Colonic mucosa (tissue), 4 donors: ENCODE results near the gene HOXB3. TPM values are rescaled to one million over a fixed set of nuclear protein-coding genes. Genes with fewer than 3 reads are reported as not detected.

Experiments used
- DNase-seq: peaks from one replicate; pipeline ENCODE4 v3.0.0-alpha.2; 2020
- H3K27ac ChIP-seq: fragments of 200-600 bp; one replicate; pipeline ENCODE4 v1.8.0; 2021
- H3K27me3 ChIP-seq: fragments of 200-600 bp; one replicate; pipeline ENCODE4 v1.8.0; 2021
- H3K36me3 ChIP-seq: fragments of 200-600 bp; one replicate; pipeline ENCODE4 v1.8.0; 2021
- H3K4me1 ChIP-seq: fragments of 200-600 bp; one replicate; pipeline ENCODE4 v1.8.0; 2021; ENCODE audit warnings: mild to moderate bottlenecking
- H3K4me3 ChIP-seq: fragments of 200-600 bp; one replicate; pipeline ENCODE4 v1.8.0; 2021
- H3K9ac ChIP-seq, 2 donors: one replicate each; pipeline ENCODE4 v1.7.0; 2013; ENCODE audit warnings: control low read depth in 2 of 2, low read depth in 2 of 2, low read length in 2 of 2
- H3K9me3 ChIP-seq: fragments of 200-600 bp; one replicate; pipeline ENCODE4 v1.8.0; 2021
- intact Hi-C: fragments of 100-400 bp; cut with DNase I; formaldehyde crosslinking; loops from one replicate; pipeline ENCODE4 v1.14.1; 2022
- total RNA-seq, 2 donors: library from RNA; stranded (reverse); fragmentation: NEBNext Ultra II Directional in 1 of 2; extraction: Animal tissue kit (Norgen Biotek cat#: 25700) in 1 of 2; gene quantifications; one replicate each; pipeline ENCODE4 v1.2.1, GENCODE V29; 2021
- TF ChIP-seq, protein P1 (sequence below): fragments of 200-600 bp; IDR thresholded peaks from one replicate; pipeline ENCODE4 v1.8.0; 2022; ENCODE audit warnings: antibody characterized with exemption, mild to moderate bottlenecking
- donor health status: healthy.
- donor health status: DM: no; HTN: no; CAD: no.
- donor health status: DM: no; HTN: no; CAD: no.

HOXB3 gene
- total RNA-seq, 2 donors from 2014 or later = 17.4 to 31.8 TPM

- Histone ChIP-seq H3K4me3 (peak overlapping the region; percentile 41), H3K36me3 (no peaks in the 10 kb centered on the region), H3K27ac (peak overlapping the region; percentile 89), H3K4me1 (peaks cover 9% of the 10 kb centered on the region), H3K9me3 (no peaks in the 10 kb centered on the region), H3K9ac (peak overlapping the region; percentile 31 to 91), H3K27me3 (no peaks in the 10 kb centered on the region)
- peak; percentile 88 for DNase-seq
- intact Hi-C loops = no loop called here
- TF ChIP-seq, protein P1, sequence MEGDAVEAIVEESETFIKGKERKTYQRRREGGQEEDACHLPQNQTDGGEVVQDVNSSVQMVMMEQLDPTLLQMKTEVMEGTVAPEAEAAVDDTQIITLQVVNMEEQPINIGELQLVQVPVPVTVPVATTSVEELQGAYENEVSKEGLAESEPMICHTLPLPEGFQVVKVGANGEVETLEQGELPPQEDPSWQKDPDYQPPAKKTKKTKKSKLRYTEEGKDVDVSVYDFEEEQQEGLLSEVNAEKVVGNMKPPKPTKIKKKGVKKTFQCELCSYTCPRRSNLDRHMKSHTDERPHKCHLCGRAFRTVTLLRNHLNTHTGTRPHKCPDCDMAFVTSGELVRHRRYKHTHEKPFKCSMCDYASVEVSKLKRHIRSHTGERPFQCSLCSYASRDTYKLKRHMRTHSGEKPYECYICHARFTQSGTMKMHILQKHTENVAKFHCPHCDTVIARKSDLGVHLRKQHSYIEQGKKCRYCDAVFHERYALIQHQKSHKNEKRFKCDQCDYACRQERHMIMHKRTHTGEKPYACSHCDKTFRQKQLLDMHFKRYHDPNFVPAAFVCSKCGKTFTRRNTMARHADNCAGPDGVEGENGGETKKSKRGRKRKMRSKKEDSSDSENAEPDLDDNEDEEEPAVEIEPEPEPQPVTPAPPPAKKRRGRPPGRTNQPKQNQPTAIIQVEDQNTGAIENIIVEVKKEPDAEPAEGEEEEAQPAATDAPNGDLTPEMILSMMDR = no peak
Measured at GRCh38 chr17:48601539-48602425, 11.7 kb upstream of the HOXB3 start.

DNA sequence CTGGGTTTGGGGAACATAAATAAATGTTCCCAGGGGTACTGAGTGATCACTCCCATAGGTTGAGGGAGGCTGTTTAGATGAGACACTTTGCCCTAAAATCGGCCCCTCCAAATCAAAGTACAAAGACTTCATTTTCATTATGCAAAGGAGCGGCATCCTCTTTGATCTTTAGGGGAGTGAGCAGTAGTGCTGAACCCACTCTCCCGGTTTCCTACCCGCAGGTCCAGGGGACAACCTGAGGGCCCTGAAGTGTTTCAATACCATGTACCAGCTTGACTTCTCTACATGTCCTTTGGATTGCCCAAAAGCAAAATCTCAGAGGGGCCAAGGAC, 11.1 kb upstream of the HOXB3 start:
- H3K27me3 ChIP-seq = no peaks in the 10 kb centered on the region
- no peak for DNase-seq
- no peaks in the 10 kb centered on the region for H3K9me3 ChIP-seq
- H3K4me1 ChIP-seq = peaks cover 9% of the 10 kb centered on the region
- H3K27ac ChIP-seq = peak overlapping the region; percentile 89
- H3K36me3 ChIP-seq = no peaks in the 10 kb centered on the region
- intact Hi-C loops = no loop called here
- H3K9ac ChIP-seq = peak overlapping the region; percentile 31 to 91
- TF ChIP-seq, protein P1 = no peak
- H3K4me3 ChIP-seq = peak overlapping the region; percentile 41

DNA sequence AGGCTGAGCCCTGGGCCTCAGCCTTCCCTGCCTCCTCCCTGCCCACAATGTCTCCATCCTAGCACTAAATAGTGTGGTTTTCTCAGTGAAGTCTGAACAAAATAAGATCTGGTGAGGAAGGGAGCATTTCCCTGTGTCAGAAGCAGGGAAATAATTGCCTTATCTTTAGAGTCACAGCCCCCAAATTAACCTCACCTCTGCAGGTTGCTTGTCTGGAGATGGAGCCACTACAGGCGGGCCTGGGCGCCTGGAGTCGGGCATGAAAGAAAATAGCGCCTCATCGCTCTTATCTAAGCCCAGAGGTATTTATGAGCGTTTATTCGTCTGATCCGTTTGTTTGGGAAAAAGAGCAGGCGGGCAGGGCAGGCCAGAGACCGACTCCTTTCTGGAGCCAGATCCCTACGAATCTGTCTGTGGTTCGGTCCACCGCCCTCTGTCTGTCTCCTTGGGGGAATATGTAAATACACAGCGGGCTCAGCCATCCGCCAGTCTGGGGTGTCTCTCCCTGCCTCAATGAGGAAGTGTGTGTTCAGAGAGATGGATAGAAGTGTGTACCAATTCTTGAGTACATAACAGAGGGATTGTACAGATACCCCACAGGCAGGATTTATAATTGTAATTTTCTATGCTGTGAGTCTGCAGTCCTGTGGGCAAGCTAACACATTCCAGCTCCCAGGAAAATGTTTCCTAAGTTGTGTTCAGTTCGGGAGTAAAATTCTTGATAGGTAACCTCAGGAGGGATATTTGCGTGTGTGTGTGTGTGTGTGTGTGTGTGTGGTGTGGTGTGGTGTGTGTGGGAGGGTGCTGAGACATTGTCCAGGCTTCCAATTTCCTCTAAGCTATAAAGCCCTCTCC, 10.4 kb upstream of the HOXB3 start:
- Histone ChIP-seq H3K9ac (peak overlapping the region; percentile 31 to 91), H3K27me3 (no peaks in the 10 kb centered on the region), H3K4me3 (no peak overlapping the region), H3K36me3 (no peaks in the 10 kb centered on the region), H3K27ac (peak overlapping the region; percentile 24), H3K9me3 (no peaks in the 10 kb centered on the region), H3K4me1 (peaks cover 9% of the 10 kb centered on the region)
- intact Hi-C loops = no loop called here
- TF ChIP-seq, protein P1 = no peak
- peak; percentile 64 for DNase-seq

GRCh38 chr17:48599354-48599753, 9.3 kb upstream of the HOXB3 start:
- no peak overlapping the region for H3K27ac ChIP-seq

DNA sequence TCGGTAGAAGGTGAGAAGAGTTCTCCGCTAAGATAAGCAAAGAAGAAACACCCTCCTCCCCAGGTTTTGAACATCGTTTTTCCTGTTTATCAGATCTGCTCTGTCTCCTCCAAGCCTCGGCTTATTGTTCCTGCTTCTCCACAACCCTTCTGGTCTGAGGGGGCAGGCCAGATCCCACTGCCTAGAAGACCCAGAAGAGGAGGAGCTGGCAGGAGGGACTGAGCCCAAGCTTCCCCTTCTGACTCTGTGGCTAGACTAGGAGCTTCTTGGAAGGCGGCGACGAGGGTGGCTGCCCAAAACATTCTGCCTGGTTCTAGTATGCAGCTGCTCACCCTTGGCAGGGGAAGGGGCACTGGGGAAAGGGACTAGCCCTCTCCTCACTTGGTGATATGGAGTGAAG, 8.7 kb upstream of the HOXB3 start:
- TF ChIP-seq, protein P1 = no peak
- intact Hi-C loops = no loop called here
- Histone ChIP-seq H3K36me3 (peaks cover 8% of the 10 kb centered on the region), H3K4me3 (no peak overlapping the region), H3K4me1 (peaks cover 9% of the 10 kb centered on the region), H3K9me3 (no peaks in the 10 kb centered on the region), H3K27me3 (no peaks in the 10 kb centered on the region), H3K27ac (peak overlapping the region; percentile 73), H3K9ac (peak overlapping the region; percentile 82 to 87)
- no peak for DNase-seq

More at GRCh38 chr17:48599354-48599753, 9.3 kb upstream of the HOXB3 start:
- no peaks in the 10 kb centered on the region for H3K9me3 ChIP-seq
- H3K4me3 ChIP-seq = no peak overlapping the region
- peak overlapping the region; percentile 43 to 87 for H3K9ac ChIP-seq
- H3K27me3 ChIP-seq = no peaks in the 10 kb centered on the region
- H3K36me3 ChIP-seq = peaks cover 8% of the 10 kb centered on the region
- no peak for DNase-seq
- TF ChIP-seq, protein P1 = no peak
- intact Hi-C loops = no loop called here
- peaks cover 9% of the 10 kb centered on the region for H3K4me1 ChIP-seq
